ENCODE measurements around the gene BCAS1. TPM values are rescaled to one million over a fixed set of nuclear protein-coding genes. Genes with fewer than 3 reads are reported as not detected.

BCAS1 gene
- total RNA-seq, 2 experiments from 2014 or later = 0.16 to 0.19 TPM

- Histone ChIP-seq H4K20me1 (ENCODE audit: insufficient read depth, low read length) (no peaks in the 10 kb centered on the region), H2AFZ (ENCODE audit: low read length) (no peak overlapping the region), H3K4me2 (ENCODE audit: low read length) (no peak overlapping the region), H3K9me3 (ENCODE audit: low read length) (no peaks in the 10 kb centered on the region), H3K36me3 (ENCODE audit: insufficient read depth, low read length) (no peaks in the 10 kb centered on the region), H3K27ac (ENCODE audit: low read depth, low read length, poor library complexity, severe bottlenecking) (no peak overlapping the region), H3K79me2 (ENCODE audit: insufficient read depth, low read depth, low read length) (no peaks in the 10 kb centered on the region), H3K9me2 (ENCODE audit: insufficient read depth, low read length) (no peaks in the 10 kb centered on the region), H3K4me1 (ENCODE audit: insufficient read depth, low read length, poor library complexity, severe bottlenecking) (no peaks in the 10 kb centered on the region), H3K4me3 (ENCODE audit: low read depth, low read length, poor library complexity, severe bottlenecking) (no peak overlapping the region)
- ChIA-PET CTCF (ENCODE audit: unreplicated experiment) (no interaction called here), POLR2A (no interaction called here)
- no peak for DNase-seq (ENCODE audit: low spot score)
- no peak for TF ChIP-seq EZH2phosphoT487 (IDR thresholded peaks at IDR 0.05; ENCODE audit: borderline replicate concordance, low read depth, low read length)
- no peak for TF ChIP-seq CTCF (conservative IDR thresholded peaks at IDR 0.05; ENCODE audit: low read length)
- intact Hi-C loops (cut with micrococcal nuclease; ENCODE audit: unreplicated experiment) = loop anchor here (10.0 kb wide), 1 partner anchor 504 kb away; no protein-coding TSS in a partner anchor
- no TSS peak for BruUV-seq (replicated peaks)
Observed at GRCh38 chr20:54068495-54068894, 1.9 kb downstream of the BCAS1 start.

DNA sequence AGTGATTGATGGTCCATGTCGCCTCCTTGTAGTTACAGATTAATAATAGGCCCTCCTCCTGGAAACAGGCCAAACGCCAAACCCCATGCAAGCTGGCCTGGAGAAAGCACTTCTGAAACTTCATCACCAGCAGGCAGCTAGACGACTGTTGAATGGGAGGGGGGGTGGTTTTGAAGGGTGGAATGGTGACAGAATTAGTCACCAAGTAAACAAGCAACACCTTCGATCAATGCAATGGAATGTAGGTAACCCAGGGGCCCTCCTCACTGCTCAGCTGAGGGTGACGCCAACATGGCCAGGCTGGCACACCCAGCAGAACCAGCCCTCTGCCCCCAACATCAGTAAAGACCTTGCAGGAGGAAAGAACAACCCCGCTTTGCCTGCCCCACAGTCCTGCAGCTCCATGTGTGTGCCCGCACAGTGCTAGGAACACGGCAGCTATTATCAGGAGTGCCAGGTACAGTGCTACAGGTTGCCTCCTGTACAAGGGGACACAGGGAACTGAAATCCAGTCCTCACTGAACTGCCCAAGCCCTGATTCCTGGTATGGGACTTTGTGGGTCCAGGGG, 2.7 kb downstream of the BCAS1 start:
- TF ChIP-seq CTCF (conservative IDR thresholded peaks at IDR 0.05; ENCODE audit: low read length) = no peak
- TF ChIP-seq EZH2phosphoT487 (IDR thresholded peaks at IDR 0.05; ENCODE audit: borderline replicate concordance, low read depth, low read length) = no peak
- Histone ChIP-seq H3K4me3 (ENCODE audit: low read depth, low read length, poor library complexity, severe bottlenecking) (no peak overlapping the region), H3K9me3 (ENCODE audit: low read length) (no peaks in the 10 kb centered on the region), H3K79me2 (ENCODE audit: insufficient read depth, low read depth, low read length) (no peaks in the 10 kb centered on the region), H3K4me2 (ENCODE audit: low read length) (no peak overlapping the region), H3K27ac (ENCODE audit: low read depth, low read length, poor library complexity, severe bottlenecking) (no peak overlapping the region), H3K36me3 (ENCODE audit: insufficient read depth, low read length) (no peaks in the 10 kb centered on the region), H3K4me1 (ENCODE audit: insufficient read depth, low read length, poor library complexity, severe bottlenecking) (no peaks in the 10 kb centered on the region), H4K20me1 (ENCODE audit: insufficient read depth, low read length) (no peaks in the 10 kb centered on the region), H3K9me2 (ENCODE audit: insufficient read depth, low read length) (no peaks in the 10 kb centered on the region), H2AFZ (ENCODE audit: low read length) (no peak overlapping the region)
- BruUV-seq (replicated peaks) = no TSS peak
- ChIA-PET CTCF (ENCODE audit: unreplicated experiment) (no interaction called here), POLR2A (no interaction called here)
- DNase-seq (ENCODE audit: low spot score) = no peak
- intact Hi-C loops (cut with micrococcal nuclease; ENCODE audit: unreplicated experiment) = loop anchor here (10.0 kb wide), 1 partner anchor 503 kb away; no protein-coding TSS in a partner anchor

DNA sequence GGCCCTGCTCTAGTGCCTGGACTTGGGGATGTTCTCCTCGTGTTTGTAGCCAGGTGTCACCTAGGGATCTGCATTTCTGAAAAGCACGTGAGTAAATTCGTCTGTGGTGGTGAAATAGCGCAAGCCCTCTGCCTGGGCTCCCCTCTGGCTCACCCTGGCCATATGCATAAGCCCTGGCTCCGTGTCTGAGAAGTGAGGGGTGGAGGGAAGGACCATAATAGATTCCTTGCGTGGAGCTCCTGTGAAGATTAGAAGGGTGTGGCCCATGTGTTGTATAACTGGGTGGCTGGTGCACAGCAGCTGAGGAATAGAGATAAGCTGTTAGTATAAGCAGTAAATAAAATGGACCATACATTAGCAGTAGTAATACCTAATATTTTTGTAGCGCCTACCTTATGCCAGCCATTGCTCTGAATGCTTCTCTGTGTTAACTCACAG, 4.8 kb downstream of the BCAS1 start:
- no peak overlapping the region for H3K4me3 ChIP-seq (ENCODE audit: low read depth, low read length, poor library complexity, severe bottlenecking)
- no peaks in the 10 kb centered on the region for H3K9me2 ChIP-seq (ENCODE audit: insufficient read depth, low read length)
- DNase-seq (ENCODE audit: low spot score) = no peak
- no peaks in the 10 kb centered on the region for H3K36me3 ChIP-seq (ENCODE audit: insufficient read depth, low read length)
- H3K79me2 ChIP-seq (ENCODE audit: insufficient read depth, low read depth, low read length) = no peaks in the 10 kb centered on the region
- no peaks in the 10 kb centered on the region for H3K4me1 ChIP-seq (ENCODE audit: insufficient read depth, low read length, poor library complexity, severe bottlenecking)
- intact Hi-C loops (cut with micrococcal nuclease; ENCODE audit: unreplicated experiment) = loop anchor here (10.0 kb wide), 1 partner anchor 501 kb away; no protein-coding TSS in a partner anchor
- BruUV-seq (replicated peaks) = no TSS peak
- no peak for TF ChIP-seq EZH2phosphoT487 (IDR thresholded peaks at IDR 0.05; ENCODE audit: borderline replicate concordance, low read depth, low read length)
- TF ChIP-seq CTCF (conservative IDR thresholded peaks at IDR 0.05; ENCODE audit: low read length) = no peak
- no peaks in the 10 kb centered on the region for H3K9me3 ChIP-seq (ENCODE audit: low read length)
- no peak overlapping the region for H3K4me2 ChIP-seq (ENCODE audit: low read length)
- H4K20me1 ChIP-seq (ENCODE audit: insufficient read depth, low read length) = no peaks in the 10 kb centered on the region
- H2AFZ ChIP-seq (ENCODE audit: low read length) = no peak overlapping the region
- ChIA-PET CTCF (ENCODE audit: unreplicated experiment) (no interaction called here), POLR2A (interaction anchor here (0.5 to 1.3 kb wide), 3 partner anchors 9 to 1632 kb away, joined by 3 to 4 read pairs (median 3); no protein-coding TSS in a partner anchor)
- no peak overlapping the region for H3K27ac ChIP-seq (ENCODE audit: low read depth, low read length, poor library complexity, severe bottlenecking)
